Body of pancreas (tissue), 4 donors: ENCODE results near the gene PRKAA2. TPM values are rescaled to one million over a fixed set of nuclear protein-coding genes. Genes with fewer than 3 reads are reported as not detected.

Source experiments
- ATAC-seq: fragments of 150-250 bp; one replicate; pipeline ENCODE4 v1.9.1; 2016
- DNase-seq, 4 donors: peaks; one replicate each; pipeline ENCODE4 v3.0.0-alpha.2; 2019
- H3K27ac ChIP-seq, 4 donors: fragments of 200-600 bp; sonication (generic); 1 replicate in 3 of 4; 2 replicates in 1 of 4; pipeline versions ENCODE4 v1.5.1 to v1.6.1; 2016 to 2019; ENCODE audit warnings: mild to moderate bottlenecking in 1 of 4, mixed read lengths in 1 of 4, moderate library complexity in 1 of 4
- H3K27me3 ChIP-seq, 2 donors: fragments of 200-600 bp; sonication (generic); one replicate each; pipeline ENCODE4 v1.6.0; 2016; ENCODE audit warnings: mild to moderate bottlenecking in 1 of 2
- H3K36me3 ChIP-seq, 2 donors: fragments of 200-600 bp; sonication (generic); replicated peaks in 1 of 2; 2 replicates each; pipeline ENCODE4 v1.5.1; 2016; ENCODE audit warnings: low read depth in 2 of 2; ENCODE audit not compliant: insufficient read depth in 1 of 2
- H3K4me1 ChIP-seq: fragments of 200-600 bp; sonication (generic); one replicate; pipeline ENCODE4 v1.6.0; 2016
- H3K4me3 ChIP-seq, 2 donors: fragments of 200-600 bp; sonication (generic); 1 replicate in 1 of 2; 2 replicates in 1 of 2; pipeline ENCODE4 v1.5.1; 2016 to 2019
- H3K9me3 ChIP-seq, 3 donors: fragments of 200-600 bp; sonication (generic); 1 replicate in 2 of 3; 2 replicates in 1 of 3; pipeline ENCODE4 v1.5.1; 2016
- CTCF ChIP-seq, 7 experiments: fragments of 450-650 bp in 4 of 7; fragments of 200-600 bp in 3 of 7; sonication (generic) in 3 of 7; IDR thresholded peaks; one replicate each; pipeline ENCODE4 v1.5.1; 2016 to 2019; ENCODE audit warnings: antibody characterized with exemption in 7 of 7
- POLR2A ChIP-seq, 3 donors: fragments of 450-650 bp; IDR thresholded peaks; one replicate each; pipeline ENCODE4 v1.6.1; 2016; ENCODE audit warnings: antibody characterized with exemption in 3 of 3, mild to moderate bottlenecking in 2 of 3
- WGBS, 2 donors: methylation state at CpG; one replicate each; pipeline ENCODE4 v1.1.5; 2017; 5-methylcytosine and 5-hydroxymethylcytosine counted together
- intact Hi-C: fragments of 100-400 bp; cut with DNase I; formaldehyde crosslinking; loops from one replicate; pipeline ENCODE4 v1.15.1; 2023
- small RNA-seq: library from RNA; depleted of rRNA; stranded (forward); fragments of <200 nt; gene quantifications from one replicate; pipeline ENCODE3, GENCODE V24; 2016
- total RNA-seq, 2 donors: library from RNA; depleted of rRNA; stranded (reverse); fragments of >200 nt; gene quantifications; one replicate each; pipeline ENCODE4 v1.1.0, GENCODE V29; 2016

PRKAA2 gene
- total RNA-seq, 2 donors from 2014 or later, result 3.3 to 7.5 TPM

GRCh38 chr1:56754708-56755479, 109.8 kb downstream of the PRKAA2 start:
- TF ChIP-seq POLR2A (IDR thresholded peaks at IDR 0.05) (no peak), CTCF (IDR thresholded peaks at IDR 0.05) (no peak)
- H3K36me3 ChIP-seq, result no peaks in the 10 kb centered on the region
- H3K9me3 ChIP-seq, result no peaks in the 10 kb centered on the region
- H3K27me3 ChIP-seq, result no peaks in the 10 kb centered on the region
- ATAC-seq (no peak), DNase-seq (no peak)
- H3K27ac ChIP-seq, result no peak overlapping the region
- H3K4me1 ChIP-seq, result no peaks in the 10 kb centered on the region
- 20 to 46% methylated on average over 1 of the region's 1 CpG for WGBS, 2 donors
- intact Hi-C loops, result no loop called here
- no peak overlapping the region for H3K4me3 ChIP-seq

- 92 to 93% methylated on average over 2 of the region's 2 CpGs for WGBS, 2 donors
- H3K9me3 ChIP-seq, result no peaks in the 10 kb centered on the region
- H3K36me3 ChIP-seq, result no peaks in the 10 kb centered on the region
- ATAC-seq, result no peak
- intact Hi-C loops, result no loop called here
- TF ChIP-seq POLR2A (IDR thresholded peaks at IDR 0.05) (no peak), CTCF (IDR thresholded peaks at IDR 0.05) (no peak)
- H3K4me3 ChIP-seq, result no peak overlapping the region
- H3K4me1 ChIP-seq, result no peaks in the 10 kb centered on the region
- no peak for DNase-seq
- no peaks in the 10 kb centered on the region for H3K27me3 ChIP-seq
- no peak overlapping the region for H3K27ac ChIP-seq
Observed at GRCh38 chr1:56755911-56756310, 110.8 kb downstream of the PRKAA2 start.

GRCh38 chr1:56758135-56758534, 113.0 kb downstream of the PRKAA2 start:
- no peaks in the 10 kb centered on the region for H3K36me3 ChIP-seq
- no peaks in the 10 kb centered on the region for H3K4me1 ChIP-seq
- peak; percentile 12 to 56 (median 26) for DNase-seq
- H3K4me3 ChIP-seq, result no peak overlapping the region
- no peak for ATAC-seq
- intact Hi-C loops, result no loop called here
- no peaks in the 10 kb centered on the region for H3K9me3 ChIP-seq
- no peak overlapping the region for H3K27ac ChIP-seq
- H3K27me3 ChIP-seq, result no peaks in the 10 kb centered on the region
- peak in 3 of 7 experiments; percentile 18 to 31 (median 21) for TF ChIP-seq CTCF (IDR thresholded peaks at IDR 0.05)
- no peak for TF ChIP-seq POLR2A (IDR thresholded peaks at IDR 0.05)

GRCh38 chr1:56758794-56759193, 113.7 kb downstream of the PRKAA2 start:
- TF ChIP-seq CTCF (IDR thresholded peaks at IDR 0.05) (no peak), POLR2A (IDR thresholded peaks at IDR 0.05) (no peak)
- Histone ChIP-seq H3K27me3 (no peaks in the 10 kb centered on the region), H3K27ac (no peak overlapping the region), H3K4me3 (no peak overlapping the region), H3K36me3 (no peaks in the 10 kb centered on the region), H3K4me1 (no peaks in the 10 kb centered on the region), H3K9me3 (no peaks in the 10 kb centered on the region)
- 28 to 35% methylated on average over 3 of the region's 3 CpGs for WGBS, 2 donors
- DNase-seq, result no peak
- intact Hi-C loops, result no loop called here
- ATAC-seq, result no peak

Small RNA genes lying within 50 kb of the gene (small RNA-seq; reads per million reads assigned to genes)
- not detected for gene AC099789.1

Other genes starting within 250 kb of the PRKAA2 start
- 10 to 100 TPM; 35.8 to 52.7 TPM for gene PLPP3, start 65.8 kb upstream of the PRKAA2 start, total RNA-seq
- gene FYB2, start 174.1 kb downstream of the PRKAA2 start, total RNA-seq, result 1 to 10 TPM; 2.3 to 3.4 TPM
- gene C8A, start 209.5 kb downstream of the PRKAA2 start, total RNA-seq, result not detected